IMR-90 (cell line): ENCODE data around the gene TEK. TPM values are rescaled to one million over a fixed set of nuclear protein-coding genes. Genes with fewer than 3 reads are reported as not detected.
A peak's percentile ranks its signal among the peaks of the same experiment; 100 is the strongest.

Experiments
- ATAC-seq: fragments of 200-7000 bp; cut with Tn5 transposase; 2 replicates; pipeline ENCODE4 v1.9.1; 2020; ENCODE audit warnings: low read depth, mild to moderate bottlenecking, moderate library complexity
- BruUV-seq: library from RNA; stranded (reverse); fragments of 400-500 nt; replicated peaks from 2 replicates; lab custom pipeline; 2021; lab: Mats Ljungman, UMichigan
- CTCF ChIA-PET: fragments of 300-600 bp; formaldehyde crosslinking; extraction: SDS; loops from one replicate; lab custom pipeline; 2021; ENCODE audit warnings: antibody characterized with exemption; lab: Yijun Ruan, JAX
- POLR2A ChIA-PET: fragments of 300-600 bp; sonication (Branson Sonifier 250); formaldehyde crosslinking; loops from one replicate; lab custom pipeline; 2022; ENCODE audit warnings: antibody characterized with exemption; ENCODE audit not compliant: unreplicated experiment; lab: Charles Lee
- DNase-seq: peaks from one replicate; pipeline ENCODE4 v3.0.0; 2013
- H2AFZ ChIP-seq: replicated peaks from 2 replicates; pipeline ENCODE3; 2013; ENCODE audit warnings: low read length, mild to moderate bottlenecking; ENCODE audit not compliant: poor library complexity
- H2AK5ac ChIP-seq: 2 replicates; pipeline ENCODE4 v1.6.1; 2013; ENCODE audit warnings: low read depth, low read length, inconsistent platforms
- H2AK9ac ChIP-seq: replicated peaks from 2 replicates; pipeline ENCODE3; 2013; ENCODE audit warnings: mild to moderate bottlenecking, low read depth, low read length, moderate library complexity; ENCODE audit not compliant: poor library complexity
- H2BK120ac ChIP-seq: 2 replicates; pipeline ENCODE4 v1.6.1; 2013; ENCODE audit warnings: low read depth, low read length, inconsistent platforms
- H2BK15ac ChIP-seq: 3 replicates; pipeline ENCODE4 v1.6.1; 2013; ENCODE audit warnings: low read depth, low read length, inconsistent platforms
- H2BK20ac ChIP-seq: 2 replicates; pipeline ENCODE4 v1.6.1; 2013; ENCODE audit warnings: low read depth, mild to moderate bottlenecking, inconsistent platforms, low read length, moderate library complexity
- H2BK5ac ChIP-seq: 2 replicates; pipeline ENCODE4 v1.6.1; 2013; ENCODE audit warnings: mild to moderate bottlenecking, low read depth, low read length, inconsistent platforms; ENCODE audit not compliant: poor library complexity, severe bottlenecking
- H3K14ac ChIP-seq: replicated peaks from 2 replicates; pipeline ENCODE4 v1.6.1; 2013; ENCODE audit warnings: low read depth, low read length, inconsistent platforms
- H3K18ac ChIP-seq: 2 replicates; pipeline ENCODE4 v1.6.1; 2013; ENCODE audit warnings: low read depth, low read length, control low read depth
- H3K23ac ChIP-seq: 2 replicates; pipeline ENCODE4 v1.6.1; 2013; ENCODE audit warnings: low read depth, low read length, inconsistent platforms
- H3K27ac ChIP-seq: 2 replicates; pipeline ENCODE4 v1.5.1; 2013; ENCODE audit warnings: mild to moderate bottlenecking, control low read depth, low read length; ENCODE audit not compliant: insufficient read depth
- H3K27me3 ChIP-seq: 2 replicates; pipeline ENCODE4 v1.6.1; 2013; ENCODE audit warnings: low read length; ENCODE audit not compliant: control insufficient read depth, insufficient read depth
- H3K36me3 ChIP-seq: 2 replicates; pipeline ENCODE4 v1.6.1; 2013; ENCODE audit warnings: low read length, mixed read lengths; ENCODE audit not compliant: control insufficient read depth, insufficient read depth
- H3K4ac ChIP-seq: 2 replicates; pipeline ENCODE4 v1.6.1; 2013; ENCODE audit warnings: low read depth, low read length, inconsistent platforms
- H3K4me1 ChIP-seq: 2 replicates; pipeline ENCODE4 v1.6.1; 2013; ENCODE audit warnings: low read length, mixed read lengths; ENCODE audit not compliant: control insufficient read depth, insufficient read depth
- H3K4me2 ChIP-seq: 2 replicates; pipeline ENCODE4 v1.6.1; 2013; ENCODE audit warnings: low read depth, mild to moderate bottlenecking, control low read depth, low read length, moderate library complexity
- H3K4me3 ChIP-seq: 2 replicates; pipeline ENCODE4 v1.5.1; 2013; ENCODE audit warnings: low read depth, mild to moderate bottlenecking, control low read depth, low read length, moderate library complexity; ENCODE audit not compliant: insufficient read depth
- H3K56ac ChIP-seq: 2 replicates; pipeline ENCODE4 v1.6.1; 2013; ENCODE audit warnings: low read length, inconsistent platforms; ENCODE audit not compliant: insufficient read depth; ENCODE audit errors: extremely low read depth
- H3K79me1 ChIP-seq, 2 experiments: 2 replicates each; pipeline ENCODE4 v1.6.1; 2013; ENCODE audit warnings: low read length in 2 of 2, inconsistent platforms in 1 of 2, low read depth in 1 of 2
- H3K9ac ChIP-seq: 2 replicates; pipeline ENCODE4 v1.6.1; 2013; ENCODE audit warnings: low read depth, low read length, control low read depth
- H3K9me1 ChIP-seq: 2 replicates; pipeline ENCODE4 v1.6.1; 2013; ENCODE audit warnings: low read length, inconsistent platforms; ENCODE audit not compliant: insufficient read depth
- H3K9me3 ChIP-seq: 2 replicates; pipeline ENCODE4 v1.6.1; 2013; ENCODE audit warnings: low read length; ENCODE audit not compliant: control insufficient read depth, insufficient read depth
- H4K20me1 ChIP-seq: 2 replicates; pipeline ENCODE4 v1.6.1; 2013; ENCODE audit warnings: low read length, inconsistent platforms; ENCODE audit not compliant: insufficient read depth
- H4K5ac ChIP-seq: 2 replicates; pipeline ENCODE4 v1.6.1; 2013; ENCODE audit warnings: mild to moderate bottlenecking, low read depth, low read length, control low read depth
- H4K8ac ChIP-seq, 2 experiments: 2 replicates each; pipeline ENCODE4 v1.6.1; 2013; ENCODE audit warnings: low read depth in 2 of 2, low read length in 2 of 2, control low read depth in 1 of 2, inconsistent platforms in 1 of 2
- H4K91ac ChIP-seq: 2 replicates; pipeline ENCODE4 v1.6.1; 2013; ENCODE audit warnings: low read depth, low read length, inconsistent platforms; ENCODE audit not compliant: insufficient read depth
- BHLHE40 ChIP-seq: fragments of 150-350 bp; IDR thresholded peaks from 2 replicates; pipeline ENCODE4 v1.6.1; 2016; ENCODE audit warnings: mild to moderate bottlenecking, low read depth, low read length
- CEBPB ChIP-seq: IDR thresholded peaks from 2 replicates; pipeline ENCODE4 v1.6.1; 2012; ENCODE audit warnings: low read depth, low read length, improper control_type of control experiment
- CHD1 ChIP-seq: IDR thresholded peaks from 2 replicates; pipeline ENCODE4 v1.6.1; 2012; ENCODE audit warnings: low read depth, low read length, improper control_type of control experiment
- FOS ChIP-seq: fragments of 150-350 bp; IDR thresholded peaks from 2 replicates; pipeline ENCODE4 v1.6.1; 2016; ENCODE audit warnings: low read depth, low read length
- MAFK ChIP-seq: IDR thresholded peaks from 2 replicates; pipeline ENCODE4 v1.6.1; 2012; ENCODE audit warnings: low read depth, low read length, improper control_type of control experiment
- MAZ ChIP-seq: IDR thresholded peaks from 2 replicates; pipeline ENCODE4 v1.6.1; 2012; ENCODE audit warnings: low read depth, mild to moderate bottlenecking, low read length, improper control_type of control experiment, moderate library complexity, borderline replicate concordance
- MXI1 ChIP-seq: IDR thresholded peaks from 2 replicates; pipeline ENCODE4 v1.6.1; 2012; ENCODE audit warnings: low read depth, mild to moderate bottlenecking, low read length, moderate library complexity, borderline replicate concordance
- NFE2L2 ChIP-seq: fragments of 150-350 bp; IDR thresholded peaks from 2 replicates; pipeline ENCODE4 v1.6.1; 2016; ENCODE audit warnings: low read depth, mild to moderate bottlenecking, low read length
- POLR2A ChIP-seq: IDR thresholded peaks from 2 replicates; pipeline ENCODE4 v1.6.1; 2012; ENCODE audit warnings: mild to moderate bottlenecking, low read depth, low read length
- RAD21 ChIP-seq: IDR thresholded peaks from 2 replicates; pipeline ENCODE4 v1.6.1; 2012; ENCODE audit warnings: low read length, improper control_type of control experiment
- RCOR1 ChIP-seq: IDR thresholded peaks from 2 replicates; pipeline ENCODE4 v1.6.1; 2012; ENCODE audit warnings: mild to moderate bottlenecking, low read length, improper control_type of control experiment; ENCODE audit not compliant: insufficient replicate concordance
- RFX5 ChIP-seq: IDR thresholded peaks from 2 replicates; pipeline ENCODE4 v1.8.0; 2012; ENCODE audit warnings: low read depth, mild to moderate bottlenecking, low read length, moderate library complexity
- SMC3 ChIP-seq: fragments of 150-350 bp; IDR thresholded peaks from 2 replicates; pipeline ENCODE4 v1.6.1; 2016; ENCODE audit warnings: low read depth, mild to moderate bottlenecking, antibody characterized with exemption, low read length, moderate library complexity
- USF2 ChIP-seq: fragments of 150-350 bp; IDR thresholded peaks from 2 replicates; pipeline ENCODE4 v1.6.1; 2017; ENCODE audit warnings: mild to moderate bottlenecking, antibody characterized with exemption, low read length, low read depth
- WGBS, 2 experiments: methylation state at CpG; one replicate each; pipeline versions ENCODE4 v1.1.5 to v1.1.7; 2013; ENCODE audit warnings: missing lambda C conversion rate in 2 of 2; ENCODE audit not compliant: insufficient read length in 1 of 2; ENCODE audit errors: extremely low coverage in 2 of 2; 5-methylcytosine and 5-hydroxymethylcytosine counted together
- dilution Hi-C: fragments of 300-500 bp; cut with HindIII; formaldehyde crosslinking; loops from one replicate; pipeline ENCODE4 v1.14.3; 2018; ENCODE audit warnings: low sequenced_read_pairs; ENCODE audit not compliant: unreplicated experiment
- in situ Hi-C: fragments of 300-500 bp; cut with MboI; formaldehyde crosslinking; loops from 3 replicates; pipeline ENCODE4 v1.14.3; 2019; ENCODE audit warnings: low sequenced_read_pairs, inconsistent platforms, mixed read lengths
- intact Hi-C: fragments of 100-400 bp; cut with micrococcal nuclease; formaldehyde crosslinking; loops from 2 replicates; pipeline ENCODE4 v1.10.0; 2022
- polyA plus RNA-seq, 3 experiments: library from polyadenylated mRNA; depleted of rRNA; stranded (reverse); fragments of >200 nt; gene quantifications; 2 replicates each; pipeline ENCODE4 v1.2.3, GENCODE V29; 2012; ENCODE audit warnings: low replicate concordance in 1 of 3
- total RNA-seq: library from RNA; depleted of rRNA; stranded (reverse); fragments of >200 nt; gene quantifications from 2 replicates; pipeline ENCODE4 v1.2.3, GENCODE V29; 2012
- TF ChIP-seq, protein P1 (sequence below): fragments of 150-350 bp; IDR thresholded peaks from 2 replicates; pipeline ENCODE4 v1.6.1; 2016; ENCODE audit warnings: low read depth, mild to moderate bottlenecking, low read length, moderate library complexity, borderline replicate concordance
- TF ChIP-seq, protein P2 (sequence below): conservative IDR thresholded peaks from 2 replicates; pipeline ENCODE4 v1.5.1; 2012; ENCODE audit warnings: mild to moderate bottlenecking, low read depth, low read length, improper control_type of control experiment

TEK gene
- total and polyA plus RNA-seq, 2 of the 4 experiments (the other 2 are of a cell fraction) = 6.3 to 11.7 TPM

DNA sequence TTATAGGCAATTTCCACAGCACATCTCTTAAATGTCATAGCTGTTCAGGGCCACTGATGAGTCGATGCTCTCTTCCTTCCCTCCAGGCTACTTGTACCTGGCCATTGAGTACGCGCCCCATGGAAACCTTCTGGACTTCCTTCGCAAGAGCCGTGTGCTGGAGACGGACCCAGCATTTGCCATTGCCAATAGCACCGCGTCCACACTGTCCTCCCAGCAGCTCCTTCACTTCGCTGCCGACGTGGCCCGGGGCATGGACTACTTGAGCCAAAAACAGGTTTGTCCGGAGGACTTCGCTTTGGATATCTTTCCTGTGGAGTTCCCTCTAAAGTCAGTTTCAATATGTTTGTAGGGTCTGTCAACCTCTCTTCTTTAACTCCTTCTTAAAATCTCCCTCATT is 103.6 kb downstream of the TEK start:
- no peak overlapping the region for H3K4me3 ChIP-seq
- H2AFZ ChIP-seq = no peak overlapping the region
- no peaks in the 10 kb centered on the region for H3K79me1 ChIP-seq
- H4K8ac ChIP-seq = no peak overlapping the region
- intact Hi-C loops (no loop called here), in situ Hi-C loops (no loop called here), dilution Hi-C loops (no loop called here)
- H3K56ac ChIP-seq = no peak overlapping the region
- no peaks in the 10 kb centered on the region for H3K27me3 ChIP-seq
- no peak overlapping the region for H2BK20ac ChIP-seq
- DNase-seq (no peak), ATAC-seq (no peak)
- H3K36me3 ChIP-seq = peaks cover 25% of the 10 kb centered on the region
- H3K9ac ChIP-seq = no peak overlapping the region
- H4K91ac ChIP-seq = peak overlapping the region; percentile 27; the same call in 1 of the 2 replicates
- H3K4ac ChIP-seq = no peak overlapping the region
- H3K14ac ChIP-seq = no peak overlapping the region
- H3K4me1 ChIP-seq = no peaks in the 10 kb centered on the region
- peaks cover 2% of the 10 kb centered on the region; the same call in 1 of the 2 replicates for H3K9me1 ChIP-seq
- ChIA-PET CTCF (no interaction called here), POLR2A (no interaction called here)
- H4K20me1 ChIP-seq = no peaks in the 10 kb centered on the region
- no peak overlapping the region for H4K5ac ChIP-seq
- no peaks in the 10 kb centered on the region for H3K9me3 ChIP-seq
- H3K18ac ChIP-seq = no peak overlapping the region
- no peak overlapping the region for H2BK120ac ChIP-seq
- TF ChIP-seq BHLHE40 (no peak), RFX5 (no peak), SMC3 (no peak), NFE2L2 (no peak), CEBPB (no peak), CHD1 (no peak), POLR2A (no peak), RCOR1 (no peak), USF2 (no peak), FOS (no peak), MXI1 (no peak), MAFK (no peak), MAZ (no peak), RAD21 (no peak)
- TF ChIP-seq, protein P1, sequence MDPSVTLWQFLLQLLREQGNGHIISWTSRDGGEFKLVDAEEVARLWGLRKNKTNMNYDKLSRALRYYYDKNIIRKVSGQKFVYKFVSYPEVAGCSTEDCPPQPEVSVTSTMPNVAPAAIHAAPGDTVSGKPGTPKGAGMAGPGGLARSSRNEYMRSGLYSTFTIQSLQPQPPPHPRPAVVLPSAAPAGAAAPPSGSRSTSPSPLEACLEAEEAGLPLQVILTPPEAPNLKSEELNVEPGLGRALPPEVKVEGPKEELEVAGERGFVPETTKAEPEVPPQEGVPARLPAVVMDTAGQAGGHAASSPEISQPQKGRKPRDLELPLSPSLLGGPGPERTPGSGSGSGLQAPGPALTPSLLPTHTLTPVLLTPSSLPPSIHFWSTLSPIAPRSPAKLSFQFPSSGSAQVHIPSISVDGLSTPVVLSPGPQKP = no peak
- TF ChIP-seq, protein P2, sequence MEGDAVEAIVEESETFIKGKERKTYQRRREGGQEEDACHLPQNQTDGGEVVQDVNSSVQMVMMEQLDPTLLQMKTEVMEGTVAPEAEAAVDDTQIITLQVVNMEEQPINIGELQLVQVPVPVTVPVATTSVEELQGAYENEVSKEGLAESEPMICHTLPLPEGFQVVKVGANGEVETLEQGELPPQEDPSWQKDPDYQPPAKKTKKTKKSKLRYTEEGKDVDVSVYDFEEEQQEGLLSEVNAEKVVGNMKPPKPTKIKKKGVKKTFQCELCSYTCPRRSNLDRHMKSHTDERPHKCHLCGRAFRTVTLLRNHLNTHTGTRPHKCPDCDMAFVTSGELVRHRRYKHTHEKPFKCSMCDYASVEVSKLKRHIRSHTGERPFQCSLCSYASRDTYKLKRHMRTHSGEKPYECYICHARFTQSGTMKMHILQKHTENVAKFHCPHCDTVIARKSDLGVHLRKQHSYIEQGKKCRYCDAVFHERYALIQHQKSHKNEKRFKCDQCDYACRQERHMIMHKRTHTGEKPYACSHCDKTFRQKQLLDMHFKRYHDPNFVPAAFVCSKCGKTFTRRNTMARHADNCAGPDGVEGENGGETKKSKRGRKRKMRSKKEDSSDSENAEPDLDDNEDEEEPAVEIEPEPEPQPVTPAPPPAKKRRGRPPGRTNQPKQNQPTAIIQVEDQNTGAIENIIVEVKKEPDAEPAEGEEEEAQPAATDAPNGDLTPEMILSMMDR = no peak
- H2AK9ac ChIP-seq = no peak overlapping the region
- H2BK15ac ChIP-seq = 0 out of 3 replicates have a peak overlapping the region, but pooled peaks have one; percentile 68
- BruUV-seq = no TSS peak
- no peak overlapping the region for H3K23ac ChIP-seq
- no peak overlapping the region for H3K27ac ChIP-seq
- H3K4me2 ChIP-seq = no peak overlapping the region
- WGBS, 2 experiments = 96% methylated on average over 3 of the region's 14 CpGs; no CpG with 5 or more reads in 1 of the 2 experiments
- H2BK5ac ChIP-seq = peak overlapping the region; percentile 30
- 0 out of 2 replicates have a peak overlapping the region, but pooled peaks have one; percentile 12 for H2AK5ac ChIP-seq
